HepG2 (cell line): ENCODE results near the gene CIITA. TPM values are rescaled to one million over a fixed set of nuclear protein-coding genes. Genes with fewer than 3 reads are reported as not detected.

Experiments used
- AKAP8 ChIP-seq: sonication (generic); formaldehyde crosslinking; IDR thresholded peaks from 2 replicates; pipeline ENCODE4 v1.5.1; 2020; ENCODE audit warnings: mild to moderate bottlenecking, missing genetic modification reagents
- FOXC1 ChIP-seq: sonication (generic); formaldehyde crosslinking; IDR thresholded peaks from 2 replicates; pipeline ENCODE4 v1.8.0; 2022; ENCODE audit warnings: mild to moderate bottlenecking, missing genetic modification reagents, borderline replicate concordance
- GFI1 ChIP-seq: sonication (generic); formaldehyde crosslinking; IDR thresholded peaks from 2 replicates; pipeline ENCODE4 v1.5.0; 2020; ENCODE audit warnings: missing genetic modification reagents, mild to moderate bottlenecking, borderline replicate concordance
- KDM6A ChIP-seq: IDR thresholded peaks from 2 replicates; pipeline ENCODE4 v1.6.1; 2016; ENCODE audit warnings: low read depth
- TOE1 ChIP-seq: sonication (generic); formaldehyde crosslinking; IDR thresholded peaks from 2 replicates; pipeline ENCODE4 v1.4.0; 2020; ENCODE audit warnings: mild to moderate bottlenecking, missing genetic modification reagents
- ZNF354B ChIP-seq: sonication (generic); formaldehyde crosslinking; IDR thresholded peaks from 2 replicates; pipeline ENCODE4 v1.8.0; 2022; ENCODE audit warnings: mild to moderate bottlenecking, missing genetic modification reagents
- polyA plus RNA-seq, 8 experiments: library from polyadenylated mRNA; depleted of rRNA in 3 of 8; stranded (reverse) in 7 of 8; unstranded in 1 of 8; fragments of >200 nt; fragmentation: Illumina TruSeq in 4 of 8; extraction: Trizol in 4 of 8; gene quantifications; 2 replicates each; pipeline versions ENCODE4 v1.2.1 to v1.2.3, GENCODE V29; 2011 to 2016; ENCODE audit warnings: low read depth in 4 of 8, missing spikeins in 1 of 8, mixed read lengths in 1 of 8; ENCODE audit not compliant: insufficient read depth in 1 of 8
- total RNA-seq, 5 experiments: library from RNA; depleted of rRNA; stranded (reverse); fragments of >200 nt; fragmentation: Illumina TruSeq; extraction: Trizol; gene quantifications; 2 replicates each; pipeline ENCODE4 v1.2.3, GENCODE V29; 2016; ENCODE audit warnings: low read depth in 1 of 5
- TF ChIP-seq, protein P1 (sequence below): sonication (generic); formaldehyde crosslinking; IDR thresholded peaks from 2 replicates; pipeline ENCODE4 v1.5.0; 2020; ENCODE audit warnings: missing genetic modification reagents
- TF ChIP-seq, protein P2 (sequence below): sonication (generic); formaldehyde crosslinking; IDR thresholded peaks from 2 replicates; pipeline ENCODE4 v1.4.0; 2020; ENCODE audit warnings: low read depth, missing genetic modification reagents
- TF ChIP-seq, protein P3 (sequence below): sonication (generic); formaldehyde crosslinking; IDR thresholded peaks from 2 replicates; pipeline ENCODE4 v1.4.0; 2020; ENCODE audit warnings: mild to moderate bottlenecking, missing genetic modification reagents
- TF ChIP-seq, protein P4 (sequence below): sonication (generic); formaldehyde crosslinking; IDR thresholded peaks from 2 replicates; pipeline ENCODE4 v1.4.0; 2020; ENCODE audit warnings: mild to moderate bottlenecking, missing genetic modification reagents
- TF ChIP-seq, protein P5 (sequence below): sonication (generic); formaldehyde crosslinking; IDR thresholded peaks from 2 replicates; pipeline ENCODE4 v1.8.1; 2023; ENCODE audit warnings: mild to moderate bottlenecking, inconsistent platforms, moderate library complexity, missing genetic modification reagents, borderline replicate concordance

Gene CIITA
- total and polyA plus RNA-seq, 2 of the 13 experiments (the other 11 are each of a cell fraction or from before 2014, with no cell fraction given): 0.08 to 0.09 TPM

DNA sequence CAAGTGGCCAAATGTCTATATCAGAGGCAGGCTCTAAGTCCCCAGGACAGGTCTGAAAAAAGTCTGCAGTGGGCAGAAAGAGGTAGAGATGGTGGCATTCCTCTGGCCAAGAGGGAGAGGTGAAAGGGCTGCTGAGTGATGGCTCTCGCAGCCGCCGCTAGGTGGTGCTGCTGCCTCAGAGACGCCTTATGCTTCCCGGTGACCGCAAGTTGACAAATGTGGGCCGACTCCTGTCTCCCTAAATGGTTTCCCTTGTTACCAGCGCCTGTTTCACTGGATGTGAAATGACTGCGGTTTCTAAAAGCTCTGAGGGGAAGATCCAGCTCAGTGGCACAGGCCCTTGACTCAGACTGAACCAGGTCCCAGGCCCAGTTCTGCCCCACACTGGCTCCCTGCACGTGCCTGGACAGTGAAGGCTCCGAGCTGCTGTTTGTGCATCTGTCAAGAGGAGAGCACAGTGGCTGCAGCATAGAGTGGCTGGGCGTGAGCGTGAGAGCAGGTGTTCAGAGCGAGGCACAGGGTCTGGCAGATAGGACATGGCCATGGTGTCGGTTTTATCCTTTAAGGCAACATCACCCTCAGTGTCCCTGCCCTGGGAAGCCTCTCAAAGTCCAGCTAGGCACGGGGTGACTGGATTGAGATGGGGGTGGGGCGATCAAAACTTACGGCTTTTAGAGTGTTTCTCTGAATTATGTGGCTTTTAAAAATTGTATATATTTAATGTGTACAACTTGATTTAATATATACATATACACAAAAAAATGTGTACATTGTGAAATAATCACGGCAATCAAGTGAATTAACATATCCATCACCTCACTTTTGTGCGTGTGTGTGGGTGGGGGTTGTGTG, 87.3 kb downstream of the CIITA start (continued):
- TF ChIP-seq, protein P1, sequence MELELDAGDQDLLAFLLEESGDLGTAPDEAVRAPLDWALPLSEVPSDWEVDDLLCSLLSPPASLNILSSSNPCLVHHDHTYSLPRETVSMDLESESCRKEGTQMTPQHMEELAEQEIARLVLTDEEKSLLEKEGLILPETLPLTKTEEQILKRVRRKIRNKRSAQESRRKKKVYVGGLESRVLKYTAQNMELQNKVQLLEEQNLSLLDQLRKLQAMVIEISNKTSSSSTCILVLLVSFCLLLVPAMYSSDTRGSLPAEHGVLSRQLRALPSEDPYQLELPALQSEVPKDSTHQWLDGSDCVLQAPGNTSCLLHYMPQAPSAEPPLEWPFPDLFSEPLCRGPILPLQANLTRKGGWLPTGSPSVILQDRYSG (CRISPR knock-in tag): no peak
- TF ChIP-seq, protein P2, sequence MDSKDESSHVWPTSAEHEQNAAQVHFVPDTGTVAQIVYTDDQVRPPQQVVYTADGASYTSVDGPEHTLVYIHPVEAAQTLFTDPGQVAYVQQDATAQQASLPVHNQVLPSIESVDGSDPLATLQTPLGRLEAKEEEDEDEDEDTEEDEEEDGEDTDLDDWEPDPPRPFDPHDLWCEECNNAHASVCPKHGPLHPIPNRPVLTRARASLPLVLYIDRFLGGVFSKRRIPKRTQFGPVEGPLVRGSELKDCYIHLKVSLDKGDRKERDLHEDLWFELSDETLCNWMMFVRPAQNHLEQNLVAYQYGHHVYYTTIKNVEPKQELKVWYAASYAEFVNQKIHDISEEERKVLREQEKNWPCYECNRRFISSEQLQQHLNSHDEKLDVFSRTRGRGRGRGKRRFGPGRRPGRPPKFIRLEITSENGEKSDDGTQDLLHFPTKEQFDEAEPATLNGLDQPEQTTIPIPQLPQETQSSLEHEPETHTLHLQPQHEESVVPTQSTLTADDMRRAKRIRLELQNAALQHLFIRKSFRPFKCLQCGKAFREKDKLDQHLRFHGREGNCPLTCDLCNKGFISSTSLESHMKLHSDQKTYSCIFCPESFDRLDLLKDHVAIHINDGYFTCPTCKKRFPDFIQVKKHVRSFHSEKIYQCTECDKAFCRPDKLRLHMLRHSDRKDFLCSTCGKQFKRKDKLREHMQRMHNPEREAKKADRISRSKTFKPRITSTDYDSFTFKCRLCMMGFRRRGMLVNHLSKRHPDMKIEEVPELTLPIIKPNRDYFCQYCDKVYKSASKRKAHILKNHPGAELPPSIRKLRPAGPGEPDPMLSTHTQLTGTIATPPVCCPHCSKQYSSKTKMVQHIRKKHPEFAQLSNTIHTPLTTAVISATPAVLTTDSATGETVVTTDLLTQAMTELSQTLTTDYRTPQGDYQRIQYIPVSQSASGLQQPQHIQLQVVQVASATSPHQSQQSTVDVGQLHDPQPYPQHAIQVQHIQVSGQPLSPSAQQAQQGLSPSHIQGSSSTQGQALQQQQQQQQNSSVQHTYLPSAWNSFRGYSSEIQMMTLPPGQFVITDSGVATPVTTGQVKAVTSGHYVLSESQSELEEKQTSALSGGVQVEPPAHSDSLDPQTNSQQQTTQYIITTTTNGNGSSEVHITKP (CRISPR knock-in tag): no peak
- TF ChIP-seq, protein P3, sequence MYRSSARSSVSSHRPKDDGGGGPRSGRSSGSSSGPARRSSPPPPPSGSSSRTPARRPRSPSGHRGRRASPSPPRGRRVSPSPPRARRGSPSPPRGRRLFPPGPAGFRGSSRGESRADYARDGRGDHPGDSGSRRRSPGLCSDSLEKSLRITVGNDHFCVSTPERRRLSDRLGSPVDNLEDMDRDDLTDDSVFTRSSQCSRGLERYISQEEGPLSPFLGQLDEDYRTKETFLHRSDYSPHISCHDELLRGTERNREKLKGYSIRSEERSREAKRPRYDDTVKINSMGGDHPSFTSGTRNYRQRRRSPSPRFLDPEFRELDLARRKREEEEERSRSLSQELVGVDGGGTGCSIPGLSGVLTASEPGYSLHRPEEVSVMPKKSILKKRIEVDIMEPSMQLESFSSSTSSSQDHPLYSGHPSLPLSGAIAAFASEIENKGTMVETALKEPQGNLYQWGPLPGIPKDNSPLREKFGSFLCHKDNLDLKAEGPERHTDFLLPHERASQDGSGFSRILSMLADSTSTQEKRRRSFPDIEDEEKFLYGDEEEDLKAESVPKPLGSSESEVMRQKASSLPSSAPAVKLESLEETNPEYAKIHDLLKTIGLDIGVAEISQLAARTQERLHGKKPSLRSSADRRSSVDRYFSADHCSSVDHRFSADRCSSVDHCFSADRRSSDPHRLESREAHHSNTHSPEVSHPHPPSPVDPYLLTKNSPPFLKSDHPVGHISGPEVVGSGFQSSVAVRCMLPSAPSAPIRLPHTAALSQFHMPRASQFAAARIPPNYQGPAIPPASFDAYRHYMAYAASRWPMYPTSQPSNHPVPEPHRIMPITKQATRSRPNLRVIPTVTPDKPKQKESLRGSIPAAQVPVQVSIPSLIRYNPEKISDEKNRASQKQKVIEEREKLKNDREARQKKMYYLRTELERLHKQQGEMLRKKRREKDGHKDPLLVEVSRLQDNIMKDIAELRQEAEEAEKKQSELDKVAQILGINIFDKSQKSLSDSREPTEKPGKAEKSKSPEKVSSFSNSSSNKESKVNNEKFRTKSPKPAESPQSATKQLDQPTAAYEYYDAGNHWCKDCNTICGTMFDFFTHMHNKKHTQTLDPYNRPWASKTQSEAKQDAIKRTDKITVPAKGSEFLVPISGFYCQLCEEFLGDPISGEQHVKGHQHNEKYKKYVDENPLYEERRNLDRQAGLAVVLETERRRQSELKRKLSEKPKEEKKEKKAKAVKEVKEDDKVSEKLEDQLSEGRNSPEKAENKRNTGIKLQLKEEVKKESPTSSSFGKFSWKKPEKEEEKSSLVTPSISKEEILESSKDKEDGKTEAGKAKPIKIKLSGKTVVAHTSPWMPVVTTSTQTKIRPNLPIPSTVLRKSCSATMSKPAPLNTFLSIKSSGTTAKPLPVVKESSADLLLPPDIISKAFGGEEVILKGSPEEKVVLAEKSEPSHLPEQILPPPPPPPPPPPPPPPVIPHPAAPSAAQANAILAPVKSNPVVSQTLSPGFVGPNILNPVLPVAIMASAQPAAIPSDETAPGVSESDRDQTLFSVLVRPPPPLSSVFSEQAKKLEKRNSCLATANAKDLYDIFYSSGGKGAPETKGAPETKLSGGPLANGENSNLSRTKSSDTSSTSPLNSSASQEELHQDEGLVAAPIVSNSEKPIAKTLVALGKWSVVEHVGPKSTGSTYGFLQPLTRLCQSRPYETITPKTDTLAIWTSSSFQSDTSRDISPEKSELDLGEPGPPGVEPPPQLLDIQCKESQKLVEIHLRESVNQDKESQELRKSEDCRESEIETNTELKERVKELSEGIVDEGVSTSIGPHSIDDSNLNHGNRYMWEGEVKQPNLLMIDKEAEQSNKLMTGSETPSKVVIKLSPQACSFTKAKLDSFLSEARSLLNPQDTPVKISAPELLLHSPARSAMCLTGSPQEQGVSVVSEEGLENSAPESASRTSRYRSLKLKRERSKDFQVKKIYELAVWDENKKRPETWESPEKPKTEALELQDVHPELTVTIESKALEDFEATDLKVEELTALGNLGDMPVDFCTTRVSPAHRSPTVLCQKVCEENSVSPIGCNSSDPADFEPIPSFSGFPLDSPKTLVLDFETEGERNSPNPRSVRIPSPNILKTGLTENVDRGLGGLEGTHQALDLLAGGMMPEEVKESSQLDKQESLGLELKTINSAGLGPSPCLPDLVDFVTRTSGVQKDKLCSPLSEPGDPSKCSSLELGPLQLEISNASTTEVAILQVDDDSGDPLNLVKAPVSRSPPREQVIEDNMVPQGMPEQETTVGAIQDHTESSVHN (CRISPR knock-in tag): peak; percentile 82; the same call in 1 of the 2 replicates
- no peak for TF ChIP-seq GFI1 (CRISPR knock-in tag)
- TF ChIP-seq ZNF354B (CRISPR knock-in tag): 0 out of 2 replicates have a peak, but pooled peaks have one; percentile 77
- TF ChIP-seq, protein P4, sequence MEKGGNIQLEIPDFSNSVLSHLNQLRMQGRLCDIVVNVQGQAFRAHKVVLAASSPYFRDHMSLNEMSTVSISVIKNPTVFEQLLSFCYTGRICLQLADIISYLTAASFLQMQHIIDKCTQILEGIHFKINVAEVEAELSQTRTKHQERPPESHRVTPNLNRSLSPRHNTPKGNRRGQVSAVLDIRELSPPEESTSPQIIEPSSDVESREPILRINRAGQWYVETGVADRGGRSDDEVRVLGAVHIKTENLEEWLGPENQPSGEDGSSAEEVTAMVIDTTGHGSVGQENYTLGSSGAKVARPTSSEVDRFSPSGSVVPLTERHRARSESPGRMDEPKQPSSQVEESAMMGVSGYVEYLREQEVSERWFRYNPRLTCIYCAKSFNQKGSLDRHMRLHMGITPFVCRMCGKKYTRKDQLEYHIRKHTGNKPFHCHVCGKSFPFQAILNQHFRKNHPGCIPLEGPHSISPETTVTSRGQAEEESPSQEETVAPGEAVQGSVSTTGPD (CRISPR knock-in tag): no peak
- peak; percentile 26; the same call in 1 of the 2 replicates for TF ChIP-seq AKAP8 (CRISPR knock-in tag)
- TF ChIP-seq TOE1 (CRISPR knock-in tag): no peak
- TF ChIP-seq, protein P5, sequence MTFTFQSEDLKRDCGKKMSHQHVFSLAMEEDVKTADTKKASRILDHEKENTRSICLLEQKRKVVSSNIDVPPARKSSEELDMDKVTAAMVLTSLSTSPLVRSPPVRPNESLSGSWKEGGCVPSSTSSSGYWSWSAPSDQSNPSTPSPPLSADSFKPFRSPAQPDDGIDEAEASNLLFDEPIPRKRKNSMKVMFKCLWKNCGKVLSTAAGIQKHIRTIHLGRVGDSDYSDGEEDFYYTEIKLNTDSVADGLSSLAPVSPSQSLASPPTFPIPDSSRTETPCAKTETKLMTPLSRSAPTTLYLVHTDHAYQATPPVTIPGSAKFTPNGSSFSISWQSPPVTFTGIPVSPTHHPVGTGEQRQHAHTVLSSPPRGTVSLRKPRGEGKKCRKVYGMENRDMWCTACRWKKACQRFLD (CRISPR knock-in tag): 0 out of 2 replicates have a peak, but pooled peaks have one; percentile 84
- no peak; the same call in none of the 2 replicates for TF ChIP-seq FOXC1 (CRISPR knock-in tag)
- TF ChIP-seq KDM6A (CRISPR knock-in tag): no peak
